Smooth muscle cell (in vitro differentiated cells): ENCODE results near the gene GPR75. TPM values are rescaled to one million over a fixed set of nuclear protein-coding genes. Genes with fewer than 3 reads are reported as not detected.
"Not testable (repeated sequence)": the region's sequence is repeated elsewhere in the genome, so short reads cannot be mapped to it uniquely, and the experiment has no call there.

Experiments
- DNase-seq: peaks from one replicate; lab custom pipeline; 2025; ENCODE audit not compliant: unreplicated experiment; lab: John Stamatoyannopoulos, UW
- H2AFZ ChIP-seq: fragments of 200-600 bp; sonication (generic); 2 replicates; pipeline ENCODE4 v1.6.0; 2016; ENCODE audit warnings: antibody characterized with exemption, low read depth, mild to moderate bottlenecking
- H3F3A ChIP-seq: fragments of 200-600 bp; sonication (generic); 2 replicates; pipeline ENCODE4 v1.6.0; 2017; ENCODE audit warnings: antibody characterized with exemption, low read depth
- H3K27ac ChIP-seq: fragments of 200-600 bp; sonication (generic); 2 replicates; pipeline ENCODE4 v1.5.1; 2016; ENCODE audit warnings: low read depth, mild to moderate bottlenecking
- H3K27me3 ChIP-seq: fragments of 200-600 bp; sonication (generic); 2 replicates; pipeline ENCODE4 v1.6.1; 2016; ENCODE audit warnings: low read depth, mild to moderate bottlenecking
- H3K36me3 ChIP-seq: fragments of 200-600 bp; sonication (generic); 2 replicates; pipeline ENCODE4 v1.5.1; 2016; ENCODE audit warnings: low read depth
- H3K4me1 ChIP-seq: fragments of 200-600 bp; sonication (generic); 2 replicates; pipeline ENCODE4 v1.5.1; 2016; ENCODE audit warnings: low read depth
- H3K4me2 ChIP-seq: fragments of 200-600 bp; sonication (generic); 2 replicates; pipeline ENCODE4 v1.6.0; 2016; ENCODE audit warnings: mild to moderate bottlenecking
- H3K4me3 ChIP-seq: fragments of 200-600 bp; sonication (generic); 2 replicates; pipeline ENCODE4 v1.5.1; 2016; ENCODE audit warnings: mild to moderate bottlenecking
- H3K79me2 ChIP-seq: fragments of 200-600 bp; sonication (generic); 2 replicates; pipeline ENCODE4 v1.6.0; 2016; ENCODE audit warnings: low read depth, mild to moderate bottlenecking
- H3K9ac ChIP-seq: fragments of 200-600 bp; sonication (generic); 2 replicates; pipeline ENCODE4 v1.6.0; 2016; ENCODE audit warnings: low read depth
- H3K9me3 ChIP-seq: fragments of 200-600 bp; sonication (generic); replicated peaks from 2 replicates; pipeline ENCODE4 v1.5.1; 2016; ENCODE audit warnings: low read depth
- H4K20me1 ChIP-seq: fragments of 200-600 bp; sonication (generic); 2 replicates; pipeline ENCODE4 v1.6.0; 2016; ENCODE audit warnings: low read depth
- WGBS: methylation state at CpG from one replicate; pipeline ENCODE4 v1.1.7; 2016; ENCODE audit warnings: low lambda C conversion rate; 5-methylcytosine and 5-hydroxymethylcytosine counted together
- polyA plus RNA-seq: library from polyadenylated mRNA; unstranded; fragments of >200 nt; fragmentation: Nextera tagmentation; extraction: Ambion mirVana; gene quantifications from 2 replicates; pipeline ENCODE4 v1.2.1, GENCODE V29; 2016
- total RNA-seq: library from RNA; depleted of rRNA; stranded (reverse); fragments of >200 nt; gene quantifications from 2 replicates; pipeline ENCODE4 v1.2.3, GENCODE V29; 2014
- TF ChIP-seq, protein P1 (sequence below): fragments of 200-600 bp; sonication (generic); IDR thresholded peaks from 2 replicates; pipeline ENCODE4 v1.5.1; 2017; ENCODE audit warnings: borderline replicate concordance, mild to moderate bottlenecking, antibody characterized with exemption; ENCODE audit not compliant: insufficient read depth, poor library complexity, severe bottlenecking

The GPR75 gene
- total and polyA plus RNA-seq, 2 experiments from 2014 or later = 0.22 to 1.5 TPM

- WGBS = no CpG with 5 or more reads among the region's 1 CpG
- no peaks in the 10 kb centered on the region for H3K79me2 ChIP-seq
- H4K20me1 ChIP-seq = no peaks in the 10 kb centered on the region
- H2AFZ ChIP-seq = no peak overlapping the region
- TF ChIP-seq, protein P1, sequence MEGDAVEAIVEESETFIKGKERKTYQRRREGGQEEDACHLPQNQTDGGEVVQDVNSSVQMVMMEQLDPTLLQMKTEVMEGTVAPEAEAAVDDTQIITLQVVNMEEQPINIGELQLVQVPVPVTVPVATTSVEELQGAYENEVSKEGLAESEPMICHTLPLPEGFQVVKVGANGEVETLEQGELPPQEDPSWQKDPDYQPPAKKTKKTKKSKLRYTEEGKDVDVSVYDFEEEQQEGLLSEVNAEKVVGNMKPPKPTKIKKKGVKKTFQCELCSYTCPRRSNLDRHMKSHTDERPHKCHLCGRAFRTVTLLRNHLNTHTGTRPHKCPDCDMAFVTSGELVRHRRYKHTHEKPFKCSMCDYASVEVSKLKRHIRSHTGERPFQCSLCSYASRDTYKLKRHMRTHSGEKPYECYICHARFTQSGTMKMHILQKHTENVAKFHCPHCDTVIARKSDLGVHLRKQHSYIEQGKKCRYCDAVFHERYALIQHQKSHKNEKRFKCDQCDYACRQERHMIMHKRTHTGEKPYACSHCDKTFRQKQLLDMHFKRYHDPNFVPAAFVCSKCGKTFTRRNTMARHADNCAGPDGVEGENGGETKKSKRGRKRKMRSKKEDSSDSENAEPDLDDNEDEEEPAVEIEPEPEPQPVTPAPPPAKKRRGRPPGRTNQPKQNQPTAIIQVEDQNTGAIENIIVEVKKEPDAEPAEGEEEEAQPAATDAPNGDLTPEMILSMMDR = no peak
- no peak overlapping the region for H3K4me2 ChIP-seq
- H3K4me1 ChIP-seq = no peaks in the 10 kb centered on the region
- no peaks in the 10 kb centered on the region for H3K36me3 ChIP-seq
- no peak overlapping the region for H3K4me3 ChIP-seq
- no peaks in the 10 kb centered on the region for H3F3A ChIP-seq
- no peak for DNase-seq
- no peak overlapping the region for H3K27ac ChIP-seq
- no peaks in the 10 kb centered on the region for H3K27me3 ChIP-seq
- no peaks in the 10 kb centered on the region for H3K9me3 ChIP-seq
- no peak overlapping the region for H3K9ac ChIP-seq
Observed at GRCh38 chr2:53840580-53840979, 19.2 kb downstream of the GPR75 start.

GRCh38 chr2:53829980-53830290 lies 29.8 kb downstream of the GPR75 start:
- not testable (repeated sequence) for H4K20me1 ChIP-seq, H2AFZ ChIP-seq, H3F3A ChIP-seq, H3K4me3 ChIP-seq, H3K9ac ChIP-seq, H3K27me3 ChIP-seq, H3K36me3 ChIP-seq, H3K79me2 ChIP-seq, H3K27ac ChIP-seq, H3K9me3 ChIP-seq, H3K4me1 ChIP-seq, H3K4me2 ChIP-seq, DNase-seq
- 95% methylated on average over 4 of the region's 4 CpGs for WGBS

DNA sequence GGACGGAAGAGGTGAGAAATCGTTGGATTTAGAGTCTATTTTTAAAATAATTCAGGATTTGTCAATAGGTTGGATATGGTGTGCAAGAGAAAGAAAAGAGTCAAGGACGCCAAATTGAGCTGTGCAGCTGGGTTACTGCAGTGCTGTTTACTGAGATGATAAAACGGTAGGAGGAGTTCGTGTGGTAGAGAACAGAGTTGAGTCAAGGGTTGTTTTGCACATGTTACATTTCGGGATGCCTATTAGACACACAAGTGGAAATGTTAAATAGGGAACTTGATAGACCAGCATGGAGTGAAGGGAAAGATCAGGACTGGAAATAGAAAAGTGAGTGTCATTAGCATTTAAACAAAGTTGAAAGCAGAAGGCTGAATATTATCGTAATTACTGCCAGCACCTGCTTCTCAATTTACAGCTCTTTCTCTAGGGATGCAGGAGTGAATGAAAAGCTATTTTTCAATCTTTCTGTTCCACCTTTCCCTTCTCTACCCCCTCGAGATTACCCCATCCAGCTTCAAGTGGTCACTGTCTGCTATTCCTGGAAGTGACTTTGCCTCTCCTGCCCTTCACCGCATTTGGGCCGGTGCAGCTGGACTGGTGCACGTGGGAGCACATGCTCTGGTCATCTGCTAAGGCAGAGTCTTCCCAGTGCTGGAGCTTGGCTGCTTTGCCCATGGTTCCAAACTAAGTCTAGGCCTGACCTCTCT lies 30.3 kb downstream of the GPR75 start:
- Histone ChIP-seq H3K27ac (no peak overlapping the region), H3K9me3 (no peaks in the 10 kb centered on the region), H3K4me3 (no peak overlapping the region), H3K36me3 (no peaks in the 10 kb centered on the region), H3K79me2 (no peaks in the 10 kb centered on the region), H3K4me2 (no peak overlapping the region), H2AFZ (no peak overlapping the region), H3F3A (no peaks in the 10 kb centered on the region), H3K27me3 (no peaks in the 10 kb centered on the region), H3K9ac (no peak overlapping the region), H4K20me1 (no peaks in the 10 kb centered on the region), H3K4me1 (no peaks in the 10 kb centered on the region)
- DNase-seq = no peak
- TF ChIP-seq, protein P1 = no peak
- WGBS = 91% methylated on average over 11 of the region's 11 CpGs

GRCh38 chr2:53828331-53828730 lies 31.4 kb downstream of the GPR75 start:
- Histone ChIP-seq H3K9me3 (no peaks in the 10 kb centered on the region), H3K9ac (no peak overlapping the region), H4K20me1 (no peaks in the 10 kb centered on the region), H3F3A (no peaks in the 10 kb centered on the region), H3K79me2 (no peaks in the 10 kb centered on the region), H3K27ac (no peak overlapping the region), H3K4me2 (no peak overlapping the region), H2AFZ (no peak overlapping the region), H3K36me3 (no peaks in the 10 kb centered on the region), H3K27me3 (no peaks in the 10 kb centered on the region), H3K4me3 (no peak overlapping the region), H3K4me1 (no peaks in the 10 kb centered on the region)
- TF ChIP-seq, protein P1 = no peak
- no peak for DNase-seq
- 98% methylated on average over 4 of the region's 4 CpGs for WGBS
